Colon (tissue), 2 donors: ENCODE measurements around the gene CHID1.

Experiments used
- FAIRE-seq: peaks from 2 replicates; lab custom pipeline; 2012; peaks lifted over from hg19 to GRCh38; lab: Jason Lieb, UNC
- donor health status: control.
- donor health status: control.

Gene CHID1

GRCh38 chr11:908273-908672 lies 2.3 kb downstream of the CHID1 start:
- FAIRE-seq, result no peak

- no peak for FAIRE-seq
These were observed 2.9 kb downstream of the CHID1 start for GRCh38 chr11:907668-908067.

GRCh38 chr11:905952-906351 lies 4.7 kb downstream of the CHID1 start:
- FAIRE-seq, result no peak

GRCh38 chr11:904380-904779 lies 6.2 kb downstream of the CHID1 start:
- no peak for FAIRE-seq

DNA sequence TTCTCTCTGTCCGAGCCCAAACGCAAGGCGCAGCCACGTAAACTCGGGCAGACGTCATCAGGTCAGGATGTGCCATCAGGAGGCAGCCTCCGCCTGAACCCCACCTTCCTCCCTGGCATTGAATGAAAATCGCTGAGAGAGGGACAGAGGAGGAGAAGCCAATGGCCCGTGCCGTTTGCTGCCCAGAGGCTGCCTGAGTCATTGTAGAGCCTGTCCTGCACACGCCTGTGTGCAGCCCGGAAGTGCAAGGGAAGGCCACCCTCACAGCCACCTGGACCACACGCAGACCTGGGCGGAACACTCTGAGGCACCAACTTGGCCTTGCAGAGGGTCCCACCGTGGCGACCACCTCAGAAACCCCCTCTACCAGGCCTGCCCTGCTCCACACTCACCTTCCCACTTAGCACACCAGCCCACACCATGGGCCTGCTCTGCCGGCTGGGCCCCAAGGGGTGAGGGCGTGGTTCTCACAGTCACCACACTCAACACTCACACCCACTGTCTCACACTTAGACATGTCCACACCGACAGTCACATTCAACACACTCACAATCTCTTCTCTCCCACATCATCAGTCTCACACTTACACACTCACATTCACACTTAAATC lies 9.1 kb downstream of the CHID1 start:
- FAIRE-seq, result no peak

GRCh38 chr11:900545-900944 lies 10.1 kb downstream of the CHID1 start:
- FAIRE-seq, result no peak

GRCh38 chr11:899724-900123 lies 10.9 kb downstream of the CHID1 start:
- FAIRE-seq, result no peak

GRCh38 chr11:898540-899190 lies 11.9 kb downstream of the CHID1 start:
- no peak for FAIRE-seq

- no peak for FAIRE-seq
These were observed 12.5 kb downstream of the CHID1 start for GRCh38 chr11:898143-898511.

DNA sequence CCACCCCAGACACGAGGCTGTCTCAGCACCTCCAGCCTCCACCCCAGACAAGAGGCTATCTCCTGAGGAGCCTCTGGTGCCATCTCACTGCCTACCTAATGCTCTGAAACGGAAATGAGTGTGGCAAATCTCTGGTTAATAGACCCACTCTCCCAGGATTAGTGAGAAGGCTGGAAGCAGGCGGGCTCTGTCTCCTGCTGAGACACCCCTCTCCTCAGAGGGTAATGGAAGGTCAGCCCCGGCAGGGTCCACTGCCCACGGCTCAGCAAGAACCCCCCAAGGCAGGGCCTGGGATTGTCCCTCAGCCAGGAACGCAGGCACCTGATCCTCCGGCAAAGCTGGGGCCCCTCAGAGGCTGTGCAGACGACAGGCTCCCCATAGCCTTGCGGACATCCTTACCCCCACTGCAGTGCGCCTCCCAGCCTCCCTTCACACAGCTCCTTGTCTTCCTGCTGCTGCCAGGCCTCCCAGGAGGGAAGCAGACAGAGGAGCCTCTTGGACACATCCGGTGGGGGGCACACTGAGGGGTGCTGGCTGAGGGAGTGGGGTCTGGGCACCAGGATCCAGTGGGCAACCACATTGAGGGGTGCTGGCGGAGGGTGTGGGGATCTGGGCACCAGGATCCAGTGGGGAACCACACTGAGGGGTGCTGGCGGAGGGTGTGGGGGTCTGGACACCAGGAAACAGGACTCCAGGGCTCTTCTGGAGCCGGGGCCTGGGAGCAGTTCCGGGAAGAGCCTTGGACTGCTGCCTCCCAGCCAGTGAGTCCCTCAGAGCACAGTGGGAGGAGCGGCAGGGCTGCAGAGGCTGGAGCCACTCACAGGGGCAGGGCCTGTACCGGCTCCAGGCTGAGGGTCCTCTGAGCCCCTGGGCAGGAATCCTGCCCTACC lies 13.1 kb downstream of the CHID1 start:
- no peak for FAIRE-seq

DNA sequence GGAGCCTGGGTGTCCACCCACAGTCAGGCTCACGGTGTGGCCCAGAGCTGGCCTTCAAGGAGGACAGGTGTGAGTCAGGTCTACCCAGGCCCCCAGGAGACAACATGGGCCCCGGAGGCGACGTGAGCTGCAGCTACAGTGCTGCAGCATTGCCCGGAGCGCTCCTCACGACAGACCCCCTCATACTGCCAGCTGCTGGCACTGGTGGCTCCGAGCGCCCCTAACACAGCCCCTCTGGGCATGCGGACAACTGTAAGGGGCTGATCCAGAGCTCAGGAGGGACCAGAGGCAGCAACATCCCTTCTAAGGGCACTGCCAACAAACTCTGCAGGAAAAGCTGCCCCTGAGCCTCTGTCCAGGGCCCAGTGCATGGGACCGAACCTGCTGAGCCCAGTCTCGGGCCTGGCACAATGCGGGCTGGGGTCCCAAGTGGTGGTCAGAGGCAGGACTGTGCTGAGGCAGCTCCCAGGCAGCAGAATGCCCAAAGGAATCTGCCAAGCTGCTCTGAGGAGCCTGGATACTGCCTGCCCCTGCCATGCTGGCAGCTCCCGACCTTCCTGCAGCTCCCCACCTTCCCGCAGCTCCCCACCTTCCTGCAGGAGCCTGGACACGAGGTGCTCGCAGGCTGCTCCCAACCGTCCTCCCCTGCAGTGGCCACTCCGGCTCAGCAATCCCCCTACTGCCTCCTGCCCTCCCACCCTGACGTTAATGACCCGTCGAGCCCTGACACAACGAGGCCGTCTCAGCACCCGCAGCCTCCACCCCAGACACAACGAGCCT lies 15.1 kb downstream of the CHID1 start:
- FAIRE-seq, result no peak

- FAIRE-seq, result no peak
These were observed 15.9 kb downstream of the CHID1 start for GRCh38 chr11:894575-895201.

DNA sequence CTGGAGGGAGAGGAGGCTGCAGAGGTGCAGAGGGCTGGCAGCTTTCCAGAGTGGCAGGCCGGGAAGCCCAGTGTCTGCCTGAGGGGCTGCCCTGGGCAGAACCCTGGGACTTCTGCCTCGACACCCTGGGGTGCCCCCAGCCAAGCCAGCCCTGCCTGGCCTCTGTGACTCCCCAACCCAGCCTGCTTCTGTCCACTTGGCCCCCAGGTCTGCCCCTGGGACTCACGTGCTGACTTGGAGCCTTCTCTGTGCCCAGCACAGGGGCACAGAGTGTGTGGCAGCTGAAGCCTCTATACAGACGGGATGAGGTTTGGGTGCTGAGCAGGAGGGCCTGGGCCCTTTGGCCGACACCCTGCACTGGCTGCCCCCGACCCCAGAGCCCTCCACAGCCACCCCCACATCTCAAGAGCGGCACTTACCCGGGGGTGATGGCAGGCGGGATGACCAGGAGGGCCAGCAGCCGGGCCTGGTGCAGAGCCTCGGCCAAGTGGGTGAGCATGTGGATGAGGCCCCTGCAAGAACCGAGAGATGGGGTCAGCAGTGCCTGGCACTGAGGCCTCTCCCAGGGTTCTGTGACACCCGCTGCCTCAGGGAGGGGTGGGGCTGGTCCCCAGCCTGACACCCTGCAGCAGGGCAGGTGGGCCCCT lies 17.5 kb downstream of the CHID1 start:
- FAIRE-seq, result no peak

GRCh38 chr11:890794-891540 lies 19.6 kb downstream of the CHID1 start:
- no peak for FAIRE-seq

DNA sequence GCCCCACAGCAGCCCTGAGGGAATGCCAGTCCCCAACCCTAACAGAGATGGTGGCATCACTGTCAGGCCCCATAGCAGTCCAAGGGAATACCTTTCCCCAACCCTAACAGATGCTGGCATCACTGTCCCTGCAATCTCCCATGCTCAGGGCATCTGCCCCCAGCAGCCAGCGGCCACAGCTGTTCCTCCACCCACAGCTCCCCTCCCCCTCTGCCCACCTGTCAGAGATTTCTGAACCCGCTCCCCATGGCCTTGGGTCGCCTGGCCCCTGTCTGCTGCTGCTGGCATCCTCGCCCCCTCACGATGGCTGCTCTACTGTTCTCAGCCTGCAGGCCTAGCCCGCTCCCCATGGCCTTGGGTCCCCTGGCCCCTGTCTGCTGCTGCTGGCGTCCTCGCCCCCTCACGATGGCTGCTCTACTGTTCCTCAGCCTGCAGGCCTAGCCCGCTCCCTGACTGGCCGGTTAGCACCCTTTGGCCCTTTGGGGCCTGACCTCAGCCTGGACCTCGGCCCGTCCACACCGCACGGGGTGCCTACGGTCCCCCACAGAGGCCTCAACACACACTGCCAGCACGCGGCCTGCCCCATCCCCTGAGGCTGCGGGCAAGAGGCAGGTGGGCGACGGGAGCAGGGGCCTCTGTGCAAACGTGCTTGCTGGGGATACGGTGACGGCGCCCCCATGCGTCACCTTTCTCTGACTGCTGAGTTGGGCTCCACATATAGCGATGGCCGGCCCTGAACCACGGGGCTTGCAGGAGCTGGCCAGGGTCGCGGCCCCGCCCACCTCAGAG lies 20.7 kb downstream of the CHID1 start:
- no peak for FAIRE-seq

GRCh38 chr11:889257-889656 lies 21.4 kb downstream of the CHID1 start:
- no peak for FAIRE-seq

GRCh38 chr11:888310-889212 lies 22.0 kb downstream of the CHID1 start:
- no peak for FAIRE-seq

DNA sequence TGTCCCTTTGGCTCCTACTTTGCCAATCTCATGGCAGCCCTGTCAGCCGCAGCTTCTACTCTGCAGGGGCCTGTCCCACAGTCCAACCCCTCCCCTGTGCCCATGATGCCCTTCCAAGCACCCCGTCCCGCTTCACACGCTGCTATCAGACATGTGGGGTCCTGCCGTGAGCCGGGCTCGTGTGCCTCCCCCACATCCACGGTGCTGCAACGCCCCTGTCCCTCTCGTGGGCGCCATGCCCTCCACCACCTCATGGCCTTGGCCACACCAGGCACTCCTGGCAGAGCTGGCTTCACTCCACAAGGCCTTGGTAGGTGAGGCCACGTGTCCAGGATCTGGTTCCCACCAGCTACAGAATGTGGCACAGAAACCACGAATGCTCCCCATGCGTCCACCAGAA lies 23.0 kb downstream of the CHID1 start:
- no peak for FAIRE-seq

DNA sequence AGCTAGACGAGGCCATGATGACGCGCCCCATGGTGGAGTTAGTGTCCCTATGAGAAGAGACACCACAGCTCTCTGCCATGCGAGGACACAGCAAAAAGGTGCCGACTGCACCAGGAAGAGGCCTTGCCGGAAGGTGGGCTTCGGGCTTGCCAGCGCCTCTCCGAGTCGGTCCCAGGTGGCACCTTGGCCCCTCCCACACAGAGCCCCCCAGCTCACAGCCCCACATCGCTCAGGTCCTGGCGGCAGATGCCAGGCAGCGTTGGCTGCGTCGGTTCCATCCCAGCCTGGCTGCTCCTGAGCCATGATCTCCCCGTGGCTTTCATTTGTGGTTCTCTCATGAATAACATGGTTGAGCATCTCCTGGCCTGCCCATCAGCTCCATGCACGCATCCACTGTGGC lies 24.0 kb downstream of the CHID1 start:
- no peak for FAIRE-seq
